EH (cell line): ENCODE data around the gene MDK.

Source experiments
- DNase-seq: peaks from one replicate; pipeline ENCODE4 v3.0.0-alpha.2; 2015; ENCODE audit warnings: low read depth

Gene MDK, protein sequence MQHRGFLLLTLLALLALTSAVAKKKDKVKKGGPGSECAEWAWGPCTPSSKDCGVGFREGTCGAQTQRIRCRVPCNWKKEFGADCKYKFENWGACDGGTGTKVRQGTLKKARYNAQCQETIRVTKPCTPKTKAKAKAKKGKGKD

DNA sequence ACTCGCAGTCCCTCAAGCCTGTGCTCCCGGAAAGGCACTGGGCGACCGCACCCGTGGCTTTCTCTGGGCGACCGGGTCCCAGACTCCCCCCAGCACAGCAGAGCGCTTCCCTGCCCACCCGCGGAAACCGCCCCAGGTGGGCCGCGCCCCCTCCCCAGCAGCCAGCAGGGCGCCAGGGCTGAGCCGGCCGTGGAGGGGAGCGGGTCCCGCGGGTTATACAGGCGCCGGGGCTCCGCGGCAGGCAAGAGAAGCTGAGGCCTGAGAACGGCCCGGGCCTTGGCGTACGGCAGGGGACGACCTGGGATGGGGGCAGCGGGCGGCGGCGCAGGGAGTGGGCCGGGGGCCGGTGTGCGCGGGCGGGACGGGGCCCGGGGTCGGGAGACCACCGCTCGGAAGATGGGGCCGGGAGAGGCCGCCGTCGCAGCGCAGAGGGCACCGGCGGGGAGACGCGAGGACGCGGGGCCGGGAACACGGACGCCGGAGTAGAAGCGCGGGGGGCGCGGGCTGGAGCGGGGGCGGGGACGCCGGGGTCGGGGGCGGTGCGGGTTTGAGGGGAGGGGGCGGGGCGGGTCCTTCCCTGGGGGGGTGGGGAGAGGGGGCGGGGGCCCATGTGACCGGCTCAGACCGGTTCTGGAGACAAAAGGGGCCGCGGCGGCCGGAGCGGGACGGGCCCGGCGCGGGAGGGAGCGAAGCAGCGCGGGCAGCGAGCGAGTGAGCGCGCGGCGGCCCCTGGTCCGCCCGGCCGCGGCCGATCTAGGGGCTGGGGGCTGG, at the start of gene MDK:
TSS of gene MDK (plus strand) at position 622 of the 771 bp plus-strand sequence. CDS start 389 bp downstream, outside the sequence.
- DNase-seq: peak; percentile 30

DNA sequence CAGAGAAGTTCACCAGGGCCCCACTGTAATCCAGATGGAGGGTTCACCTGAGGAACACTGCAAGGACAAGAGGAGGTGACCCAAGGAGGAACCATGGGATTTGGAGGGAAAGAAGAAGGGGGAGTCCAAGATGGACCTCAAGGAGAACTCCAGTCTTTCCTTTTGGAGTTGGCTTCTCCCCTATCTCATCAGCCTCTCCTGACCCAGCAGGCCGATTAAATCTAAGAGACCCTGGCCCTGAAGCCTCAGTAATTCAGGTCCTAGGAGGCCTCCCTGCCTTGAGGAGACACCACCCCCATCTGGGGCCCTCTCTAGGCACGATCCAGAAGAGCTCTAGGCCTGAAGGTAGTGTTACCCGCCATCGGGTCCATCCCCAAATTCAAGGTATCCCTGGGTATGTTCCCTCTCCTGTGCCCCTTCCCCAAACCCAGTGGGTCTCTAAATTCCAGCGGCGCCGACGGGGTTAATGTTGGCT, 49.3 kb upstream of the MDK start:
- no peak for DNase-seq

DNA sequence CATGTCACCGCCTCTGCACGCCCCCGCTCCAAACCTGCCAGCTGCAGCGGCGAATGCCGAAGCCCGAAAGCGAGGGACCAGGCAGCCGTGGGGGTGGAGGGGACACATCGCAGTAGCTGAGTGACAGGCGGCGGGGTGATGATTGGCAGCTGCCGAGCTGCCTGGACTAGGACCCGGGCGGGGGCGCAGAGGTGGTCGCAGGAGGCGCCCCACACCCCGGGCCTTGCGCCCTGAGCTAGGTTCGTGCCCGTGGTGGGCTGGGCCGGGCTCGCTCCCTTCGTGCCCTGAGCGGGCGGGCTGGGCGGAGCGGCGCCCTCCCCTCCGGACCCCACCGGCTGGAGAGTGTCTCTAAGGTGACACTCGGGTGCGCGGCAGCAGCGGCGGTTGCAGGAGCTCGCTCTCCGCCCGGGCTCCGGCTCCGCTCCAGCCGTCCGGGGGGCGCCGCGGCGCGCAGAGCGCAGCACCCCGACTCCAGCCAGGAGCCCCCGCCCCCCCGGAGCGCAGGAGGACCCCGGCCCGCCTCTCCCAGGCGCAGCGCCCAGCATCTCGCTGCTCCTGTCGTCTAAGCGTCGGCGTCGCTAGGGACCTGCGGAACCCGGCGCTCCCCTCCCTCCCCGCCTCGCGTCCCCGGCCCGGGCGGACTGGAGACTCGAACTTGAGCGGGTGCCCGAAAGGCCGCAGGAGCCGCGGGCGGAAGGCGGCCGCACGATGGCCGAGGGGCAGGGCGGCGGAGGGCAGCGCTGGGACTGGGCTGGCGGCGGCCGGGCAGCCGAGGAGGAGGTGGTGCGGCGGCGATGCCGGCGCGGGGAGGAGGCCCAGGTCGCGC, 48.7 kb upstream of the MDK start:
- DNase-seq: peak; percentile 31

DNA sequence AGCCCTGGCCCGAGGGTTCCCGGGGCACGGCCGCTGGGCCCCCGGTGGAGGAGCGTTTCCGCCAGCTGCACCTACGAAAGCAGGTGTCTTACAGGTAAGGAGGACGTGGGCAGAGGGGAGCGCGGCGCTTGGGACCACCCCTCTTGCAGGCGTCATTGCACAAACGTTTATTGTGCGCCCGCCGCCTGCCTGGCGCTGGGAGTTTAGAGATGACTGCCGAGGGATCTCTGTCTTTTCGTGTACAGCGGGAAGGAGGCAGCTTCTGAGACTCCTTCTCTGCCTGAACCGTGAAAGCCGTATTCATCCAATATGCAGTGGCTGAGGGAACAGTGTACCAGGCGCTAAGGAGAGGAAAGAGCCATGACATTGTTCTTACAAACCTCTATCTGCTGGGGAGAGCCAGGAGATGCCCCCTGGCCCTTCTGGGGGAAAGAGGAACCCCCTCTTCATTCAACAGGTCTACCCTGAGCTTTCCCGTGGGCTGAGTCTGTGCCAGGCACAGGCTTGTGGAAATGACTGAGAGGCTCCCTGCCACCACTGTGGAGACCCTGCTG, 48.0 kb upstream of the MDK start:
- no peak for DNase-seq

DNA sequence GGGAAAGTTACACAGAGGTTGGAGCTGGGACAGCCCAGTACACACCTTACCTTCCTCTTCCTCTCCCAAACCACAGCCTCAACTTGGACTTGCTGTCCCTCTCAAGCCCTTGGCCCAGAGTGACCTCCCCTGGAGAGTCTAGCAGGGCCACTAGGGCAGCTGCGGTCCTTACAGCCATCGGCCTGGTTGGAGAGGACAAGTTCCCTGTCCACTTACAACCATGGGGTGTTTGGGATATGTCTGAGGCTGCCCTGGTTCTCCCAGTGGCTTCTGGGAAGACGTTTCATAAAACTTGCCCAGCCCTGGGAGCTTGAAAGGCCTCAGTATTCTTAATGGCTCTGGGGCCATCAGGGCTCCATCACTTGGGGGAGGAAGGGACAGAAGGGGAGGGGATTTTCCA, 47.3 kb upstream of the MDK start:
- DNase-seq: no peak

DNA sequence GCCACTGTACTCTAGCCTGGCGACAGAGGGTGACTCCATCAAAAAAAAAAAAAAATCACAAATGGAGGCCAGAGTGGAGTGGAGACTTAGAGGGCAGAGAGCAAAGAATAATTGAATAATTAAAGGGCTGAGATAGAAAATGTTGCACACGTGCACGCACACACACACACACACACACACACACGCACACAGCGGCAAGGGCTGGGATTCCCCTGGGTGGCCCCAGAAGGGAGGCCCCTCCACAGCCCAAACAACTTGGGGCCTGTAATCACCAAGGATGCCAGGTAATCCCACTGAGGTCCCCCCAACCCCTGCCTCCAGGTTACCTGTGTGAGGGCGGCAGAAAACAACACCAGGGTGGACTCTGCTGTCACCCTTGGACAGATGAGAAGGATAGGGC, 46.2 kb upstream of the MDK start:
- no peak for DNase-seq

DNA sequence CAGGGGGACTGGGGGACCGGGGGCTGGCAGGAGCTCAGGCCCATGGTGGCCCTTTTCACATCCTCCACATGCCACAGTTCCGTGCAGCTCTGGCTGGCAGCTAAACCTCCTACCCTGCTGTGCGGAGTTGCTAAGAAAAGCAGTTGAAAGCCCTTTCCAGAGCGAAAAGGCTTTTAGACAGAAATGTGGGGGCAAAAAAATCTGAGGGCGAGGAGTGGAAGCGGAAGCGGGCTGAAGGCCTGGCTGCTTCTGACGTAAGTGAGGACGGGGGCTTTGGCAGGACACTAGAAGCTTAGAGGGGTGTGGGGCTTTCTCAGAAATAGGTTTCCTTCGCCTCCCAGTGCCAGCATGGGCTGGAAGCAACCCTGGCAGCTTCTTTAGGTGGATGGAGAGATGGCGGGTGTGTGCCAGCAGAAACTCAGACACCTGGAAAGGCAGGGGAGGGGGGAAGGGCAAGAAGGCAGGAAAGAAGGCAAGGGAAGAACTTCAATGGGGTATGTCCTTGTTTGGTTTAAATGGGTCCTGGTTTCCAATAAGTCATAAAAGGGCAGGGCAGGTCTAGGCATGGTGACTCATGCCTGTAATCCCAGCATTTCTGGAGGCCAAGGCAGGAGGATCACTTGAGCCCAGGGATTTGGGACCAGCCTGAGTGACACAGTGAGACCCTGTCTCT, 45.4 kb upstream of the MDK start:
- no peak for DNase-seq

DNA sequence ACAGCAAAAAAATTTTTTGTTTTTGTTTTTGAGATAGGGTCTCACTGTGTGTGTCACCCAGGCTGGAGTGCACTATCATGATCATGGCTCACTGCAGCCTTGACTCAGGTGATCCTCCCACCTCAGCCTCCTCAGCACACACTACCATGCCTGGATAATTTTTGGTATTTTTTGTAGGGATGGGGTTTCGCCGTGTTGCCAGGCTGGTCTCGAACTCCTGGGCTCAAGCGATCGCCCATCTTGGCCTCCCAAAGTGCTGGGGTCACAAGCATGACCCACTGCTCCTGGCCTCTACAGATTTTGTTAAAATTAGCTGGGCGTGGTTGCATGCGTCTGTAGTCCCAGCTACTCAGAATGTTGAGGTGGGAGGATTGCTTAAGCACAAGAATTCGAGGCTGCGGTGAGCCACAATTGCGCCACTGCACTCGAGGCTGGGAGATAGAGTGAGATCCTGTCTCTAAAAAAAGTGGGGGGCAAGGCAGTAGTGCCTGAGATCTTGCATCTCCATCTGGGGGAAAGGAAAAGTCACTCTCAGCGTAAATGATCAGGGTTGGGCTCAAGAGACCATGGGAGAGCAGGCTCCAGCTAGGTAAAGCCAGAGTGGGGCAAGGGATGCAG, 44.8 kb upstream of the MDK start:
- no peak for DNase-seq

DNA sequence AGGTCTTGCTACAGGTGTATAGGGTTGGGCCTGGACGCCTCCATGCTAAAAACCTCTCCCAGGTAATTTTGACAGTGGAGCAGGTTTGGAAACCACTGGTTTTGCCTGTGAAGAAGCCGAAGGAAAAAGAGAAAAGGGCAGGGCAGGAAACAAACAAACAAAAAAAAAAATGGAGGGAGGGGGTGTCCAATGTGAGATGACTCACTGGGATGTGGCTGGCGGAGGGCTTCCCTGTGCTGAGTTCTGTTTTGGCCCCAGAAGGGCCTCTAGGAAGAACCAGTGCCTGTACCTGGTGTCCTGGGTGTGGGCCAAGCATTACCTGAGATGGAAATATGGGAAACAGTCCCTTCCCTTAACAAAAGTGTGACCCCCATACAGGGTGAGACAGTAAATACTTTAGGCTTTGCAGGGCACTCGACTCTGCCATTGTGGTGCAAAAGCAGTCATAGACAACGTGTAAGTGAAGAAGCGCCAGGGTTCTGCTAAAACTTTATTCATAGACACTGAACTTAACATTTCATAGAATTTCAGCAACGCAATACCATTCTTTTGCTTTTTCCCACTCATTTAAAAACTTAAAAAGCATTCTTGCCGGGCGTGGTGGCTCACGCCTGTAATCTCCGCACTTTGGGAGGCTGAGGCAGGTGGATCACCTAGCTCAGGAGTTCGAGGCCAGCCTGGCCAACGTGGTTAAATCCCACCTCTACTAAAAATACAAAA, 43.7 kb upstream of the MDK start:
- no peak for DNase-seq

DNA sequence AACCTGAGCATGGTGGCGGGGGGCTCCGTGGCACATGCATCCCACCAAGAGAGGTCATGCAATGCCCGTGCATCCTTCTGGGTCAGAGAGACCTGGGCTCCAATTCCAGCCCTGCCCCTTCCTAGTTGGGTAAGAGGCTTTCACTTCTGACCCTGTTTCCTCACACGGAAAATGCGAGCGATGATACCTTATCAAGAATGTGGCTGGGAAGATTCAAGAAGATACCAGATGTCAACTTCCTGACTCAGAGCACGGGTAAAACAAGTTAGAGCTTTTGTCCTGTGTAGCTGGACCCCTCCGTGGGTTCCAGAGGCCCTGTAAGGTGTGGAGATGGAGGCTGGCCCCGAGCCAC, 42.9 kb upstream of the MDK start:
- DNase-seq: peak; percentile 70

DNA sequence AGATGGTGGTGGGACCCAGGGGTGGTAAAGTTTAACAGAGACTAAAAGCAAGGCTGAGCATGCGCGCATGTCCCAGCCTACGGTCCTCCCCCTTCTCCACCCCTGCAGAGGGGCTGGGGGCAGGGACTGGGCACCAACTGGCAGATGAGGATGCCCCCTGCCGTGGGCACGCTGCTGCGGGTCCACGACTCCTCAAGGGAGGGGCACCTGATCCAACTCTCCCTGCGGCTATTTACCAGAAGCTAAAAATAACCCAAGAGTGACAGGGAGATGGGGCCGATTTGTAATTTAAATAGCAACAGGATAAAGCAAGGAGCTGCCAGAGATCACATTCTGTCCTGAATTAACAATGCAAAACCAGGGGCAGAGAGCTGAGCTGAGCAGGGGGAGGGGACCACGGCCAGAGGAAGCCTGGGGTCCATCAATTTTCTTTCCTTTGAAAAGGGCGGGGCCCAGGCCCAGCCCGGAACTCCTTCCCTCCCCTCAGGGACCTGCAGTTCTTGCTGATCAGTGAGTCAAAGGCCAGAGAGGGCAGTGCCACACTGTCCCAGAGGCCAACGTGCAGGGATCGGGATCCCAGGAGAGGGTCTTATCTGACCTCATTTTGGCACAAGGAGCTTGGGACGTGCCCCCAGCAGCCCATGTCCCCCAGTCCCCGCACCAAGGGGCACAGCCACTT, 42.3 kb upstream of the MDK start:
- peak; percentile 73 for DNase-seq

DNA sequence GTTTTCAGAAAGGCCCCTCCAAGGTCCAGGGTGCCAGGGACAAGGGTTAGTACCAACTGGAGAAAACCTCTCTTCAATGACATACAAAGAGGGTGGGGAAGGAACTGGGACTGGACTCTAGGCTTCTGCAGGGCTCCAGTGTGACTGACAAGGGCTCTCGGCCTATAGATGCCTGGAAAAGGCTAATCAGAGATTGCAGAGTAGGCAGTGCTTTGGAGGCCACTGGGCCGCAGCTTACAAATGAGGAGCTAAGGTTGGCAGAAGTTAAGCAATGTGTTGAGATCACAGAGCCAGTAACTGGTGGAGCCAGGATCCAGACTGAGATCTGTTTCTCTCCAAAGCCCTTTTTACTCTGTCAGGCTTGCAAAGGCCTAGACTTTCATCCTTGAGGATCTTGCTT, 41.7 kb upstream of the MDK start:
- DNase-seq: no peak

DNA sequence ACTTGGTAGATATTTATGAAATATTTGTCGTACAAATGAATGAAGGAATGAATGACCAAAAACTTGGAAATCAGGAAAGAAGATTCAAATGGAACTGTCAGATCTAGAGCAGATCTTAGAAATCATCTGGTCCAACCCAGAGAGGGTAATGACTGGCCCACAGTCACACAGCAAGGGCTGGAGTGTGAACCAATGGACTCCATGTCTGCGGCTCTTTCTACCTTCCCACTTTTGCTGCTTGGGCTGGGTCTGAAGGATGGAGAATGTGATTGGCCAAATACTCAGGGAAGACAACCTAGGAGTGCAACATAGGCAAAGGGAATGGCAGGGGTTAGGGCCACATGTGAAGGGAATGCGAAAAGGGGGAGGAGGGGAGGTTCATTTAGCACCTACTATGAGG, 40.0 kb upstream of the MDK start:
- no peak for DNase-seq

DNA sequence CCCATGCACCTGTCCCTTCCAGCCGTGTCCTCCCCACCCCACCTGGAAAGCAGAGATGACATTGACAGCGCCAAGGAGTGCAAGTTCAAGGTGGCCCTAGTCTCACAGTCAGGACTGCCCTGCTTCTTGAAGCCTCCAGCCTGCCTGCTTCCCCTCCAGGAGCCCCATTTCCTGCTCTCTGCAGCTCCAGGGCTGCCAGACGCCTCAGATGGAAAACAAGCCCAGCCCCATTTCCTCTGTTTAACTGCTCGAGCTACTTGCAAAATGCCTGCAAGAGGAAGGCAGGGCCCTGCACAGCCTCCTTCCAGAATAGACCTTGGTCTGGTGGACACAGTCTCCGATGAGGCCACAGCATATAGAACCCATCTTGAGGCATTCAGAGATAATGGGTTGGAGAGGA, 39.2 kb upstream of the MDK start:
- peak; percentile 56 for DNase-seq

DNA sequence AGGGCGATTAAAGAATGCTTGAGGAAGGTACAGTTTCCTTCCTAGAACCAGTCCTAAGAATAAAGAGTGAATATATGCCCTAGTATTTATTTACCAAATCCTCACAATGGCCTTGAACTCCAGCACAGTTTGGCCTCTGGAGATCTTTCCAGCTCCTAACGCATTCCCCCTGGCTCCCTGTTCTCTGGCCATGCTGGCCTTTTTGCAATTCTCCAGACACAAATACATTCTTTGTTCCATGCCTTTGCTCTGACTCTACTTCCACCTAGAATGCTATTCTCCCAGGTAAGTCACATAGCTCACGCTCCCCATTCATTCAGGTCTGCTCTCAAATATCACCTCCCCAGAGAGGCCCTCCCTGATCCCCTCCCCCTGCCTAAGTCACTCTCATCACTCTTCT, 37.9 kb upstream of the MDK start:
- DNase-seq: no peak

DNA sequence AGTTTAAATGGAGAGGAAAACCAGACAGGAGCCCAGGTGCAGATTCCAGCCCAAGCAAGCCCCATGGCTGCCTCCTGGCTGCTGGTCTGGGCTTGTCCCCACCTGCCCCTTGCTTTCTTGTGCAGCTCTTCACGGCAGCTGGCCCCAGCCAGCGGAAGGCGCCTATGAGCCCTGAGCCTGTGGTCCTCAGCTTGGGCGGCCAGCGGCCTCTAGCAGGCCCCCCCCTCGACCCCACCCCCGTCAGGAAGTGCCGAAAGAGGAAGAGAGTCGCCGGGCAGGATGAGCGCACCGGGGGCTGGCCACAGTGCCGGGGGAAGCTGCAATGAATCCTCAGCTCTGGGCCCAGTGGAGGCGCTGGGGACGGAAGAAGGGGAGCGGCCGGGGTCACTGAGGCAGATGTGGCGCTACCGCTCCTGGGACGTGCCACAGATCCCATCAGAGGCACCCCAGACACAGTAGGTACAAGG, 36.3 kb upstream of the MDK start:
- no peak for DNase-seq

DNA sequence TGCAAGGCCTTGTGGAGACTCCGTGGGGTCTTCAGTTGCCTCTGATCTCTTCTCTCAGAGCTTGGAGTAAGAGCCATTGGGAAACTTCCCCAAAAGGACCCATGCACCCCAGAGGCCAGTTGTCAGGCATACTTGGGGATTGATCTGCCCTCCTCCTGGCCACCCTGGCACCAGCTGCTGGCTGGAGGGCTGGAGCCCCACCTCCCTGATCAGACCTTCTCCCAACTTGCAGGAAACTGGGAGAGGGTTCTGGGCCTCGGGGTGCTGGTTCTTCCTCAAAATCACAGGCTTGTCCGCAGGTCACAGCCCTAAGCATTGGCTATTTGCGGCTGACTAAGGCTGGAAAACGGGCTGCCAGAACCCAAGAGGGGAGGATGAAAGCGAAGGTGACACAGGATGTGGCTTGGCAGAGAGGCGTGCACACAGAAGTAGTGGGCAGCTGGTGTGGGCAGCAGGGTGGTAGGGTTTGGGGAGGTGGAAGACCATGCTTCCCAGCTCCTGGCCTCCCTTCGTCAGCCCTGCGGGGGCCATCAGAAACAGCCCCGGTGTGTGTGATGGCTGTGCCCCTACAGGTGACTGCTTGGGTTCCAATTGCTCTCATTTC, 35.5 kb upstream of the MDK start:
- DNase-seq: no peak

DNA sequence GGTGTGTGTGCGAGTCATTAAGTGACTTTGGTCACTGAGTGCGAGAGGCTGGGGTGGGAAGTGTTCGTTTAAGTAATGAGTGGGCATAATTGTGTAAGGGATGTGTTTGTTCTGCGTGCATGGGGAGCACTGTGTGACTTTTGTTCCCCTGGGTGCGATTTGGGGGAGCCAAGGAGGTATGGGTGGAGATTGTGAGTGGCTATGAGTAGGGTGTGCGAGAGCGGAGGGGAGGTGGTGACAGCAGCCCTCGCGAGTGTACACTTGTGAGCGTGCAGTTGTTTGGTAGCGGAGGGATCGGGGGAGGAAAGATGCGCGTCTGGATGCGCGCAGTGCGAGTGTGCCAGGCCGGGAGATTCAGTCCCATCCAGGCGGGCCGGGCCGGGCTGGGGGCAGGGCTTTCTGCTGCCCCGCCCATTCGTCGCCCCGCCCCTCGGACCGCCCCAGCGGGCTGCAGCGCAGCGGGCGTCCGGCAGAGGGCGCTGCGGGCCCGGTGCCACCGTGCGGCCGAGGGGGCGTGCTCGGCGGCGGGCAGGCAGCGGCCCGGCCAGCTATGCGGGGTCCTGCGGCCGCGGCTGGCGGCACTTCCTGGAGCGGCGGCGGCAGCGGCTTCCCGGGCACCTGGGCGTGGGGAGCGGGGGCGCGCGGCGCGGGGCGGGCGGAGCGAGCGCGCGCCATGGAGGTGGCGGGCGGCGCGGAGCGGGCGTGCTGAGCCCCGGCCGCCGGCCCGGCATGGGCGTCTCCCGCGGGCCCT, 34.4 kb upstream of the MDK start, which contains the start of gene DGKZ:
TSS of gene DGKZ (plus strand) at position 578 of the 751 bp plus-strand sequence. CDS start 197 bp downstream, outside the sequence.
- DNase-seq: peak; percentile 84
